Testis (tissue), 3 donors: Measurements from ENCODE around the gene CCDC106. TPM values are rescaled to one million over a fixed set of nuclear protein-coding genes. Genes with fewer than 3 reads are reported as not detected.

Experiments
- DNase-seq: peaks from one replicate; pipeline ENCODE4 v3.0.0-alpha.2; 2019
- H3K27ac ChIP-seq, 2 donors: fragments of 200-600 bp; sonication (generic); one replicate each; pipeline ENCODE4 v1.5.1; 2019
- H3K27me3 ChIP-seq: fragments of 200-600 bp; sonication (generic); one replicate; pipeline ENCODE4 v1.5.1; 2019
- H3K36me3 ChIP-seq: fragments of 200-600 bp; sonication (generic); one replicate; pipeline ENCODE4 v1.5.1; 2017; ENCODE audit warnings: low read depth; ENCODE audit errors: missing control alignments
- H3K4me1 ChIP-seq: fragments of 200-600 bp; sonication (generic); one replicate; pipeline ENCODE4 v1.5.1; 2019
- H3K4me3 ChIP-seq, 2 donors: fragments of 200-600 bp; sonication (generic); one replicate each; pipeline ENCODE4 v1.5.1; 2017 to 2019
- H3K9me3 ChIP-seq: fragments of 200-600 bp; sonication (generic); one replicate; pipeline ENCODE4 v1.5.1; 2017
- POLR2A ChIP-seq: fragments of 450-650 bp; IDR thresholded peaks from one replicate; pipeline ENCODE4 v1.6.1; 2017; ENCODE audit warnings: antibody characterized with exemption, mild to moderate bottlenecking, moderate library complexity
- WGBS, 2 donors: methylation state at CpG; one replicate each; pipeline ENCODE4 v1.1.5; 2018; 5-methylcytosine and 5-hydroxymethylcytosine counted together
- intact Hi-C: fragments of 100-400 bp; cut with DNase I; formaldehyde crosslinking; loops from one replicate; pipeline ENCODE4 v1.15.1; 2023; ENCODE audit warnings: low total_unique reads
- polyA plus RNA-seq: library from polyadenylated mRNA; stranded (reverse); fragments of 350-450 nt; fragmentation: Illumina TruSeq; extraction: RNeasy Lipid Tissue Mini Kit (QIAGEN cat#74804); gene quantifications from one replicate; pipeline ENCODE4 v1.2.3, GENCODE V29; 2014; ENCODE audit warnings: low read depth, low replicate concordance; ENCODE audit not compliant: insufficient read depth
- total RNA-seq, 2 donors: library from RNA; depleted of rRNA; stranded (reverse); fragments of >200 nt; gene quantifications; one replicate each; pipeline ENCODE4 v1.2.3, GENCODE V29; 2016
- TF ChIP-seq, protein P1 (sequence below), 3 experiments: fragments of 450-650 bp in 2 of 3; fragments of 200-600 bp in 1 of 3; sonication (generic) in 1 of 3; IDR thresholded peaks; one replicate each; pipeline ENCODE4 v1.5.1; 2016 to 2019; ENCODE audit warnings: antibody characterized with exemption in 3 of 3, mild to moderate bottlenecking in 2 of 3, moderate library complexity in 1 of 3

Gene CCDC106
- total and polyA plus RNA-seq, 3 donors from 2014 or later = 34.5 to 84.9 (median 57.0) TPM

DNA sequence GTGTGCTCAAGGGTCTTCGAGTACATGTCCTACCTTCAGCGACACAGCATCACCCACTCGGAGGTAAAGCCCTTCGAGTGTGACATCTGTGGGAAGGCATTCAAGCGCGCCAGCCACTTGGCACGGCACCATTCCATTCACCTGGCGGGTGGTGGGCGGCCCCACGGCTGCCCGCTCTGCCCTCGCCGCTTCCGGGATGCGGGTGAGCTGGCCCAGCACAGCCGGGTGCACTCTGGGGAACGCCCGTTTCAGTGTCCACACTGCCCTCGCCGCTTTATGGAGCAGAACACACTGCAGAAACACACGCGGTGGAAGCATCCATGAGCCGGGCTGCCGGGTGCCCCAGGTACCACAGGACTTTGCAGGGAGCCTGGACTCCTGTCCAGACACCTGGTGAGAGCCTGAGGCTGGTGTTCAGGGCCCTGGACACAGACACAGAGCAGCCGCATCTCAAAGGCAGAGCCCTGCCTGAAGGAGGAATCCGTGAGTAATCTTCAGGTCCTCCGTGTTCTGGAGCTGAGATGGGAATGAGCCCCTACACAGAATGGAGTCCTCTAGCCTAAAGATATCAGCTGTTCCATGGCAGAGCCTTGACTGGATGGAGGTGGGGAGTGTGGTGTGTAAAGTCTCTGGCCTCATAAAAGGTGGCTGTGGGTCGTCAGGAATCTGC is 3.0 kb upstream of the CCDC106 start:
- TF ChIP-seq, protein P1, sequence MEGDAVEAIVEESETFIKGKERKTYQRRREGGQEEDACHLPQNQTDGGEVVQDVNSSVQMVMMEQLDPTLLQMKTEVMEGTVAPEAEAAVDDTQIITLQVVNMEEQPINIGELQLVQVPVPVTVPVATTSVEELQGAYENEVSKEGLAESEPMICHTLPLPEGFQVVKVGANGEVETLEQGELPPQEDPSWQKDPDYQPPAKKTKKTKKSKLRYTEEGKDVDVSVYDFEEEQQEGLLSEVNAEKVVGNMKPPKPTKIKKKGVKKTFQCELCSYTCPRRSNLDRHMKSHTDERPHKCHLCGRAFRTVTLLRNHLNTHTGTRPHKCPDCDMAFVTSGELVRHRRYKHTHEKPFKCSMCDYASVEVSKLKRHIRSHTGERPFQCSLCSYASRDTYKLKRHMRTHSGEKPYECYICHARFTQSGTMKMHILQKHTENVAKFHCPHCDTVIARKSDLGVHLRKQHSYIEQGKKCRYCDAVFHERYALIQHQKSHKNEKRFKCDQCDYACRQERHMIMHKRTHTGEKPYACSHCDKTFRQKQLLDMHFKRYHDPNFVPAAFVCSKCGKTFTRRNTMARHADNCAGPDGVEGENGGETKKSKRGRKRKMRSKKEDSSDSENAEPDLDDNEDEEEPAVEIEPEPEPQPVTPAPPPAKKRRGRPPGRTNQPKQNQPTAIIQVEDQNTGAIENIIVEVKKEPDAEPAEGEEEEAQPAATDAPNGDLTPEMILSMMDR (IDR thresholded peaks at IDR 0.05) = no peak
- TF ChIP-seq POLR2A = no peak
- 78 to 86% methylated on average over 7 to 28 of the region's 28 CpGs for WGBS, 2 donors
- no peak for DNase-seq
- Histone ChIP-seq H3K9me3 (no peaks in the 10 kb centered on the region), H3K27me3 (no peaks in the 10 kb centered on the region), H3K4me3 (no peak overlapping the region), H3K36me3 (no peaks in the 10 kb centered on the region), H3K27ac (no peak overlapping the region), H3K4me1 (peaks cover 31% of the 10 kb centered on the region)
- intact Hi-C loops = no loop called here

DNA sequence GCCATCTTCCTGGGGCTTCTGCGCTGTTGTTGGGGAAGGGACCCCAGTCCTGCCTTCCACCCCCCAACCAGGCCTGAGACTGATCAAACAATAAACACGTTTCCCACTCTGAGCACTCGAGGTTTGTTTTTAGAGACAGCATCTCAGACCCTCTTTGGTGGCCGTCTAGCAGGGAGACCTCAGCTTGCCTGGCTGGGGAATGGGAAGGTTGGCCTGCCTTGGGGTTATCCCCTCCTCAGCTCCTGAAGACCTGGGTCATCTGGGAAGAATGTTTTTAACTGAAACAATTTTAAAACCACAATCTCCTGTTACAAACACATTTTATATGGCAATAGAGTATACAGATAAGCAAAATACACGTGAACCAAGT is 2.5 kb upstream of the CCDC106 start:
- Histone ChIP-seq H3K27me3 (no peaks in the 10 kb centered on the region), H3K4me3 (no peak overlapping the region), H3K36me3 (no peaks in the 10 kb centered on the region), H3K9me3 (no peaks in the 10 kb centered on the region), H3K4me1 (peaks cover 26% of the 10 kb centered on the region), H3K27ac (no peak overlapping the region)
- intact Hi-C loops = no loop called here
- WGBS, 2 donors = 66% methylated on average over 5 of the region's 5 CpGs
- no peak for TF ChIP-seq POLR2A
- TF ChIP-seq, protein P1 (IDR thresholded peaks at IDR 0.05) = no peak
- DNase-seq = no peak

DNA sequence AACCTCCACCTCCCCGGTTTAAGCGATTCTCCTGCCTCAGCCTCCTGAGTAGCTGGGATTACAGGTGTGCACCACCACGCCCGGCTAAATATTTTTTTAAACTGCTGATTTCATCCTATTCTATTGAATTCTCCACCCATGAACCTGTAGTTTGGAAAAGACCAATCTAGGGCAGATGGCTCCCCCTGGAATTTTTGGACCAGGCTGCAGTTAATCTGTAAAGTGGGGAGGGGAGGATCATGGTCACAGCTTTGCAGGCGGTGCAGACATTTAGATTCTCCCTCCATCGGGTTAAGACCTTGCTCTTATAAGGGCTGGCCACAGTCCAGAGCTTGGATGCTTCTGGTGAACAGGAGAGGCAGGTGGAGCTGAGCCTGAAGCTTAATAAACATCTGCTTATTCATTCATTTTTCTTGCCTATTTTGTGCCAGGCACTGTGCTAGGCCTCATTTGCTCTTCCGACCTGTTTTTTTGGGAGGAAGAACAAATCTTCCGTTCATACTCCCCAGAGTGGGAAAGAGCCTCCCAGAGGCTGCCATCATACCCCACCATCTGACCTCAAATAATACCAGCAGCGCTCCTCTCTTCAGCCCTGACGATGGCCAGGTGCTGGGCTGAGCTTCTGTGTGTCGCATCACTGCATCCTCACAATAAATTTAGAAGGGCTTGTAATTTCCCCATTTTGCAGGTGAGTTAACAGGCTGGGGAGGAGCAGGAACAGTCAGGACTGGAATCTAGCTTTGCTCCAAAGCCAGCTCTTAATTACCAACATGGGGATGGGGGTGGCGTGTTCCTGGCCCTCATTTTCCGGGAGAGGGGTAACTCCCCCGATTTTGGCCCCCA is 902 bp upstream of the CCDC106 start:
- intact Hi-C loops = no loop called here
- Histone ChIP-seq H3K36me3 (no peaks in the 10 kb centered on the region), H3K4me3 (peak overlapping the region; percentile 79 to 86), H3K4me1 (peaks cover 23% of the 10 kb centered on the region), H3K27me3 (no peaks in the 10 kb centered on the region), H3K27ac (peak overlapping the region; percentile 76 to 95), H3K9me3 (no peaks in the 10 kb centered on the region)
- TF ChIP-seq, protein P1 (IDR thresholded peaks at IDR 0.05) = no peak
- no peak for TF ChIP-seq POLR2A
- no peak for DNase-seq
- WGBS, 2 donors = 32 to 35% methylated on average over 14 of the region's 14 CpGs

DNA sequence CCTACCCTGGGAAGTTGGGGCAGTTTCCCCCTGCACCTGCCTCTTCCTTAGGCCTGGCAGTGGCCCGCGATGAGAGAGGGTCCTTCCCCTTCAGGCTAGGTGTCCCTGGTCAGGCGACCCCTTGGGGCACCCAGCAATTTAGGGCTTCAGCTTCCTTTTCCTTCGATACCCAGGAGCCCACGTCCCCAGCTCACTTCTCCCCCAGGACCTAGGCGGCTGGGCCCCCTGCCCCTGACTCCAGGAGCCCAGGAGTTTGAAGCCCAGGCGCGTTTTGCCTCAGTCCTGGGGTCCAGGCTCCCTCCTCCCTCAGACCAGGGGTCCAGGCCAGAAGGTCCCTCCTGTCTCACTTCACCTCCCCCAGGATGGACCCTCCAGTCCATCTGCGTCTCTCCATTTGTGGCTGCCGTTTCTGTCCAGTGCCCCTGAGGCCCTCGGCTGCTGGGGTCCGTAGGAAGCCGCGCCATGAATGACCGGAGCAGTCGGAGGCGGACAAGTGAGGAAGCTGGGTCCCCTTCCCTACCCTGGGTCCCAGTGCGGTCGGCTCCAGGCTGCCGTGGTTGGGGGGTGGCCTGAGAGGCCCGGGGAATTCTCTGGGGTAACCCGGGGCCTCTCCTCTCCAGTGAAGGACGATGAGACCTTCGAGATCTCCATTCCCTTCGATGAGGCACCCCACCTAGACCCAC is 714 bp downstream of the CCDC106 start:
- TF ChIP-seq, protein P1 (IDR thresholded peaks at IDR 0.05) = no peak
- TF ChIP-seq POLR2A = no peak
- Histone ChIP-seq H3K27me3 (no peaks in the 10 kb centered on the region), H3K27ac (peak overlapping the region; percentile 76 to 95), H3K9me3 (no peaks in the 10 kb centered on the region), H3K36me3 (no peaks in the 10 kb centered on the region), H3K4me3 (peak overlapping the region; percentile 79 to 86), H3K4me1 (peaks cover 18% of the 10 kb centered on the region)
- WGBS, 2 donors = 0 to 10% methylated on average over 4 to 25 of the region's 25 CpGs
- intact Hi-C loops = no loop called here
- no peak for DNase-seq
